RPMI7951 (cell line): ENCODE results near the gene VWC2. TPM values are rescaled to one million over a fixed set of nuclear protein-coding genes. Genes with fewer than 3 reads are reported as not detected.
"Not testable (repeated sequence)": the region's sequence is repeated elsewhere in the genome, so short reads cannot be mapped to it uniquely, and the experiment has no call there.

Source experiments
- DNase-seq: peaks from one replicate; pipeline ENCODE4 v3.0.0-alpha.2; 2012; ENCODE audit warnings: low read depth
- total RNA-seq: library from RNA; depleted of rRNA; stranded (reverse); fragments of >200 nt; shearing (Covaris generic); gene quantifications from 2 replicates; pipeline ENCODE4 v1.2.3, GENCODE V29; 2014

VWC2 gene
- total RNA-seq, 1 experiment from 2014 or later, result not detected

- DNase-seq, result peak; percentile 7
Observed at GRCh38 chr7:49850921-49851613, 77.6 kb downstream of the VWC2 start.

GRCh38 chr7:49851614-49851934 is 78.1 kb downstream of the VWC2 start:
- not testable (repeated sequence) for DNase-seq

GRCh38 chr7:49852619-49853462 is 79.4 kb downstream of the VWC2 start:
- DNase-seq, result peak; percentile 52

GRCh38 chr7:49855281-49855980 is 82.0 kb downstream of the VWC2 start:
- DNase-seq, result no peak

GRCh38 chr7:49860293-49860692 is 86.9 kb downstream of the VWC2 start:
- no peak for DNase-seq

- no peak for DNase-seq
Observed at GRCh38 chr7:49866076-49866735, 92.8 kb downstream of the VWC2 start.

- no peak for DNase-seq
Observed at GRCh38 chr7:49866910-49867309, 93.5 kb downstream of the VWC2 start.

GRCh38 chr7:49873420-49873819 is 100.0 kb downstream of the VWC2 start:
- no peak for DNase-seq

- DNase-seq, result no peak
Observed at GRCh38 chr7:49875336-49875735, 101.9 kb downstream of the VWC2 start.

GRCh38 chr7:49876202-49876601 is 102.8 kb downstream of the VWC2 start:
- DNase-seq, result no peak

GRCh38 chr7:49878089-49878488 is 104.7 kb downstream of the VWC2 start:
- DNase-seq, result no peak

- no peak for DNase-seq
Observed at GRCh38 chr7:49878627-49879026, 105.2 kb downstream of the VWC2 start.

- DNase-seq, result no peak
Observed at GRCh38 chr7:49883933-49884332, 110.5 kb downstream of the VWC2 start.

- no peak for DNase-seq
Observed at GRCh38 chr7:49885593-49886285, 112.3 kb downstream of the VWC2 start.

GRCh38 chr7:49892481-49892880 is 119.0 kb downstream of the VWC2 start:
- no peak for DNase-seq

- no peak for DNase-seq
Observed at GRCh38 chr7:49893131-49893530, 119.7 kb downstream of the VWC2 start.

GRCh38 chr7:49894543-49894942 is 121.1 kb downstream of the VWC2 start:
- no peak for DNase-seq

GRCh38 chr7:49911909-49912308 is 138.5 kb downstream of the VWC2 start:
- no peak for DNase-seq

GRCh38 chr7:49926720-49927119 is 153.3 kb downstream of the VWC2 start:
- no peak for DNase-seq

- no peak for DNase-seq
Observed at GRCh38 chr7:49927631-49928030, 154.2 kb downstream of the VWC2 start.

- no peak for DNase-seq
Observed at GRCh38 chr7:49928787-49929186, 155.3 kb downstream of the VWC2 start.

- DNase-seq, result no peak
Observed at GRCh38 chr7:49931627-49932026, 158.2 kb downstream of the VWC2 start.
